Hindlimb muscle (tissue), 1 donor: ENCODE data around the gene STK17B. TPM values are rescaled to one million over a fixed set of nuclear protein-coding genes. Genes with fewer than 3 reads are reported as not detected.

Experiments
- DNase-seq: peaks from one replicate; pipeline ENCODE4 v3.0.0-alpha.2; 2013
- polyA plus RNA-seq: library from polyadenylated mRNA; unstranded; fragments of 120-200 nt; gene quantifications from one replicate; pipeline ENCODE4 v1.2.1, GENCODE V29; 2013; ENCODE audit not compliant: insufficient read length

The STK17B gene
- polyA plus RNA-seq, 1 donor, result 4.7 TPM

GRCh38 chr2:196153480-196153879, 17.9 kb downstream of the STK17B start:
- DNase-seq, result no peak

GRCh38 chr2:196149948-196150347, 21.4 kb downstream of the STK17B start:
- no peak for DNase-seq

GRCh38 chr2:196148736-196149135, 22.6 kb downstream of the STK17B start:
- no peak for DNase-seq

GRCh38 chr2:196145256-196145655, 26.1 kb downstream of the STK17B start:
- no peak for DNase-seq

- no peak for DNase-seq
Measured at GRCh38 chr2:196144513-196145126, 26.8 kb downstream of the STK17B start.

- DNase-seq, result no peak
Measured at GRCh38 chr2:196143730-196144131, 27.6 kb downstream of the STK17B start.

- no peak for DNase-seq
Measured at GRCh38 chr2:196142825-196143224, 28.6 kb downstream of the STK17B start.

- DNase-seq, result no peak
Measured at GRCh38 chr2:196140213-196140612, 31.2 kb downstream of the STK17B start.

GRCh38 chr2:196137271-196137670, 34.1 kb downstream of the STK17B start:
- no peak for DNase-seq

- no peak for DNase-seq
Measured at GRCh38 chr2:196136151-196136550, 35.2 kb downstream of the STK17B start.

GRCh38 chr2:196131949-196132925, 39.1 kb downstream of the STK17B start:
- DNase-seq, result no peak

- no peak for DNase-seq
Measured at GRCh38 chr2:196131384-196131937, 39.9 kb downstream of the STK17B start.

- no peak for DNase-seq
Measured at GRCh38 chr2:196130039-196130825, 41.1 kb downstream of the STK17B start.

- DNase-seq, result no peak
Measured at GRCh38 chr2:196128749-196129148, 42.6 kb downstream of the STK17B start.

GRCh38 chr2:196125596-196125995, 45.8 kb downstream of the STK17B start:
- DNase-seq, result no peak

GRCh38 chr2:196123679-196124373, 47.6 kb downstream of the STK17B start:
- no peak for DNase-seq

- no peak for DNase-seq
Measured at GRCh38 chr2:196119926-196120325, 51.5 kb downstream of the STK17B start.

GRCh38 chr2:196117214-196117705, 54.1 kb downstream of the STK17B start:
- no peak for DNase-seq

- DNase-seq, result no peak
Measured at GRCh38 chr2:196113061-196113974, 58.1 kb downstream of the STK17B start.

- DNase-seq, result no peak
Measured at GRCh38 chr2:196112418-196113034, 58.9 kb downstream of the STK17B start.
